ENCODE data around the gene PTPN1.
"Not testable (repeated sequence)": the region's sequence is repeated elsewhere in the genome, so short reads cannot be mapped to it uniquely, and the experiment has no call there.

Gene PTPN1

GRCh38 chr20:50482396-50482981 lies 27.7 kb upstream of the PTPN1 start:
- no peak for DNase-seq

- DNase-seq = no peak
These were observed 25.8 kb upstream of the PTPN1 start for GRCh38 chr20:50484271-50484976.

GRCh38 chr20:50487397-50487796 lies 22.8 kb upstream of the PTPN1 start:
- no peak for DNase-seq

GRCh38 chr20:50488236-50488806 lies 21.9 kb upstream of the PTPN1 start:
- no peak for DNase-seq

DNA sequence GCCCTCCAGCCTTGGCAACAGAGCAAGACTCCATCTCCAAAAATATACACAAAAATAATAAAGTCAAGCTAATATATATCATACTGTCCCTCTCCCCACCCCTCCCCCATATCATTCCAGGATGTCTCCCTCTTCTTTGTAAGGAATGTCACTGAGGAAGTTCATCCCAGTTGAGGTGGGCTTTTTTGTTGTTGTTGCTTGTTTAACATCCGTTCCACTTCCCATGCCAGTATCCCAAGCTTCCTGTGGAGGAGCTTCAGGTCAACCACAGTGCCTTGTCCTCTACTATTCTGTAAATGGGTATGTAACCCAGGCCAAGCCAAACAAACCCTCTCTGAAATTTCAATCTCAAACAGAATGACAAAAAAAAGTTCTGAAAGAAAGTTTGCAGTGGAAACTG lies 19.0 kb upstream of the PTPN1 start:
- DNase-seq = no peak

GRCh38 chr20:50491926-50492634 lies 18.1 kb upstream of the PTPN1 start:
- no peak for DNase-seq

DNA sequence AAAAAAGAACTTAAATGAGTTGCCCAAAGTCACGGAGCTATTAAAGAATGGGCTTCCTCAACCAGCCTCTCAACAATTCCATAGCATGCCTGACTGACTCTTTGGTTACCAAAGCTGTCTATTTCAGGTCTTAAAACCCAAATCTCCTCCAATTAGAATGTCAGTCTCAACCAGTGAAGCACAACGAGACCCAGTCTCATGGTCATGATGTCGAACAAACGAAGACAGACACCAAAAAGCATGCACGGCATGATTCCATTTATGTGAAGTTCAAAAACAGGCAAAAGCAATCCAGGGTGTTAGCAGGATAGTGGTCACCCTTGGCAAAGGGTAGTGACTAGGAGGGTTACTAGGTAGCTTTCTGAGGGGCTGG lies 16.3 kb upstream of the PTPN1 start:
- no peak for DNase-seq

DNA sequence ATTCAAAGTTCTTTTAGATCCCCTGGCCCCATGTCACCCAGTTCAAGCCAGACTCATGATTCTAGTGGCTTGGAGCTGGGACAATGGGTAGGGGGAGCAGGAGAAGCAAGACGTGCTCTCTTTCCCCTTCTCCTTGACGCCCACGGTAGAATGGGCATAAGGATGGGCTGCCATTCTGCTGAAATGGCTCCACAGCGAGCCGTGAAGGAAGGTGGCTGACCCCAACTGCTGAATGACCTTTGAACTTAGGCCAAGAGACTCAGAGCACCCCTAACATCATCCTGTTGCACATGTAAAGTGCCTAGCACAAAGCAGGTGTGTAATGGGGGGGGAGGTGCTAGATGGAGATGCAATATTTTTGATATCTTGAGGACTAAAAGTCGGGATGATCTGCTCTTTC lies 15.8 kb upstream of the PTPN1 start:
- DNase-seq = no peak

GRCh38 chr20:50496773-50497385 lies 13.3 kb upstream of the PTPN1 start:
- DNase-seq = no peak

- no peak for DNase-seq
These were observed 12.0 kb upstream of the PTPN1 start for GRCh38 chr20:50498071-50498776.

GRCh38 chr20:50499938-50500337 lies 10.2 kb upstream of the PTPN1 start:
- no peak for DNase-seq

DNA sequence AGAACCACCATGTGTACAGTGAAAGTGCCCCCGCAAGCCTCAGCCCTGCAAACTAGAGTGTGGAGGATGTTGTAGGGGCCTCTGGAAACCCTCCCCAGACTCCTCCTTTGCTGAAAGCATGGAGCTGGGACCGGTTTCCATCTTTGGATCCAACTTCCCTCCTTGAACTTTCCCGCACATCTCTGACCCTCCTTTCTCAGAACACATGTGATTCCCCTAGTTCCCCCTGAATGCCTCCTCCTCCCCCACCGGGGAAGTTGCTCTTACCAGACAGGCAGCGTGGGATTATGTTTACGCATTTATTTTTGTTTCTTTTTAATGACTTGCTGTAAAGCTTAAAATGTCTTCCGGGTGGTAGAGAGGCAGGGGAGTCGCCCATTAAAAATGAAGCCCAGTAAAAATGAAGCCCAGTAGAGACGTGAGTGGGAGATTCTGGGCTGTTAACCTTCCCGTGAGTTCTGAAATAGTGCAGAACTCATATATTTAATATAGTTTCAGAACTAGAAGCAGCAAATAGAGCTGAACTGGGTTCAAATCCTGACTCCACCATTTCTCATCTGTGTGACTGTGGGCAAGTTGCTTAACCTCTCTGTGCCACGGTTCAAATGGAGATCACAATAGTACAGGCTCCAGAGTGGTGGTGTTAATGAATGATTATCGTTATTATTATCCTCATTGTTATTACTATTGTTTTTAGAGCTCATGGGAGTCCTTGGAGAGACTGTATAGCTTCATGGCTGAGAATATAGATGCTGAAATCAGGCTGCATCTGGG lies 8.0 kb upstream of the PTPN1 start:
- DNase-seq = no peak

GRCh38 chr20:50504231-50504823 lies 5.9 kb upstream of the PTPN1 start:
- peak; percentile 47 for DNase-seq

DNA sequence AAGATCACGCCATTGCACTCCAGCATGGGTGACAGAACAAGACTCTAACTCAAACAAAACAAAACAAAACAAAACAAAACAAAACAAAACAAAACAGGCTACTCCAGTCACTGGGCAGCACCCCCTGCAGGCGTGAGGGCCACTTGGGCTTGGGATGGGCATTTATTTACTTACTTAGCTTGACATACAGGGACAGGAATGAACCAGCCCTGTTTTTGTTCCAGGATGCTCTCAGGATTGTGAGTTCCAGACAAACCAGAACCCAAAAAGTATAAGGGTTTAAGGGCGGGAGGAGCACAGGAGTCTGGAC lies 4.0 kb upstream of the PTPN1 start:
- no peak for DNase-seq

DNA sequence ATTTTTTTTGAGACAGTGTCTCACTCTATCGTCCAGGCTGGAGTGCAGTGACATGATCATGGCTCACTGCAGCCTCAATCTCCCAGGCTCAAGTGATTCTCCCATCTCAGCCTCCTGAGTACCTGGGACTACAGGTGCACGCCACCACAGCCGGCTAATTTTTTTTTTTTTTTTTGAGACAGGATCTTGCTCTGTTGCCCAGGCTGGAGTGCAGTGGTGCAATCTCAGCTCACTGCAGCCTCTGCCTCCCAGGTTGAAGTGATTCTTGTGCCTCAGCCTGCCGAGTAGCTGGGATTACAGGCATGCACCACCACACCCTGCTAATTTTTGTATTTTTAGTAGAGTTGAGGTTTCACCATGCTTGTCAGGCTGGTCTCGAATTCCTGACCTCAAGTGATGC lies 2.4 kb upstream of the PTPN1 start:
- not testable (repeated sequence) for DNase-seq

DNA sequence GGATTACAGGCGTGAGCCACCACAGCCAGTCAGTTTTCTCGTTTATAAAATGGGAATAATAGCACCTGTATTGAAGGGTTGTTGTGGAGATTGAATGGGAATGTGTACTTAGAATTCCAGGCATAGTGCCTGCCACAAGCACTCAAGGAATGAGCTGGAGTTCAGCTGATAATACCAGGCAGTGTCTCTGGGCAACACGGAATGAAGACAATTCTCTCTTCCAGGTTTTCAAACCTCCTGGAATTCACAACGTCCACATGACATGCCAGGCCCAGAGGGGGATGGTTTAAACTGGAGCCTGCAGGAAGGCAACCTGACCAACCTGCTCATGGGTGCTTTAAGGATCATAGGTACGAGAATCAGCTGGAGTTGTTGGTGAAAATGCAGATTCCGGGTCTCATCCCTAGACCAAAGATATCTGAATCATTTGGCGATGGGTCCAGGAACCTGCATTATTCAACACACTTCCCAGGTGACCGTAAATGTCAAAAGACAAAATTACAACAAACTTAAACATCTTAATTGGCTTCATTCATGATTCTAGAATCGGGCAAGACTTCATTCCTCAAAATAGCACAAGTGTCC lies 1.9 kb upstream of the PTPN1 start:
- DNase-seq = no peak

DNA sequence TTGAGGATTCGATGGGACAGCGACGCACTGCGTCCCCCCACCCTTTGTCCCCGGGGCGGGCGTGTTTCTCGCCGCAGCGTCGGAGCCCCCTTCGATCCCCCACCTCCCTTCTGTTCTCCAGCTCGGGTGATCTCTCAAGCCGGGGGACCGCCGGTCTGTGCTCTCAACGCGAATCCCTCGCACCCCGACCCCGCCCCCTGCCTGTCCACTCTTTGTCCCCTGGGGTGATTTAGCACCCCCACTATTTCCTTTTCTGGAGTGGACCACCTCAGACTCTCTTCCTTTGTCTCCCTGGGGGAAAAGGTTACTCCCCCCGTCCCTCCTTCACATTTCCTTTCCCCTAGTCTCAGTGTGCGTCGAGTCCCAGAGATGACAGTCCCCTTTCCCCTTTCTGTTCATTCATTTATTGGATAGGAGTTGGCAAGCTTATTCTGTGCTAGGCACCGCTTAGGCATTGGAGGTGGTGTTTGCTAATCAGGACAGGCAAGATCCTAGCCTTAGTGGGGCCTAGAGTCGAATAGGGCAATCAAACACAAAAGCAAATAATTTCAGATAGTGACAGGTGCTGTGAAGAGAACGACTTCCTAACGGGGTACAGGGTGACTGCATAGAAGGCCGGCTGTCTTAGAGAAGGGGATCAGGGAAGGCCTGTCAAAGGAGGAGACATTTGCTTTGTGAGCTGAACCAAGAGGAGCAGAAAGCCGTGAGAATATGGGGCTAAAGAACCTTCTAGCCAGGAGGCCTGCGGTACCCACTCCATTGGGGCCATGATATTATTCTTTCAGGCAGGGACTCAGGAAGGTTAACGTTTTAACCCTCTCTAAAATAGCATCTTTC lies 741 bp downstream of the PTPN1 start:
- DNase-seq = peak; percentile 25

DNA sequence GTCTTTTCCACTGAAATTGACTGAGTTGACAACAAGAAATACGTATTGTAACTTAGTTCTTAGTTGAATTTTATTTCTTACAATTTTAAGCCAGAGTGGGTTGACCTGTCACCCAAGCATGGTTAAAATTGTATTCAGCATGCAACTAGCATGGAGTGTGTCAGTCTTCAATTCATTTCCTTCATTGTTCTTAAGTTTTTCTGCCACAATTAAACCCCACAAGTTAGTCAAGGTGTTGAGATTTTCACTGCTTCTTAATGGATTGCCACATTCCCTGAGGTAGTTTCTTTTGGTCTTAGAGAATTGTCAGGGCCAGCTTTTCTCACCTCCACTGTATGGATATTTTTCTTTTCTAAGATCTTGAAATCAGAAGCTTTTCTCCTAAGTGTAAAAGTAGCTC lies 2.1 kb downstream of the PTPN1 start:
- no peak for DNase-seq

- DNase-seq = peak; percentile 21
These were observed 3.2 kb downstream of the PTPN1 start for GRCh38 chr20:50513169-50514034.

- no peak for DNase-seq
These were observed 3.8 kb downstream of the PTPN1 start for GRCh38 chr20:50514035-50514337.
